ENCODE measurements around the gene SLC17A7.

The SLC17A7 gene

DNA sequence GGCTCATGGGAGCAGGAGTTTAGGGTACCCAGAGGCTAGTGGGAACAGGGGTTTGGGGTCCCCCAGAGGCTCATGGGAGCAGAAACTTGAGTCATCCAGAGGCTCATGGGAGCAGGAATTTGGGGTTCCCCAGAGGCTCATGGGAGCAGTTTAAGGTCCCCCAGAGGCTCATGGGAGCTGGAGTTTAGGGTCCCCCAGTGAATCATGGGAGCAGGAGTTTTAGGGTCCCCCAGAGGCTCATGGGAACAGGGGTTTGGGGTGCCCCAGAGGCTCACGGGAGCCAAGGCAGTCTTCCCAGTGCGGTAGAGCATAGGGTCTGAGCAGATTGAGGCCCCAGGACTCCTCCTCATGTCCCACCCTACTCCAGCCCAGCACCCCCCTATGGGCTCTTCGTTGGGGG, 24.0 kb upstream of the SLC17A7 start:
- TF ChIP-seq POLR2AphosphoS5 (IDR thresholded peaks at IDR 0.05; ENCODE audit: low read depth, low read length) = no peak
- TF ChIP-seq, protein P1, sequence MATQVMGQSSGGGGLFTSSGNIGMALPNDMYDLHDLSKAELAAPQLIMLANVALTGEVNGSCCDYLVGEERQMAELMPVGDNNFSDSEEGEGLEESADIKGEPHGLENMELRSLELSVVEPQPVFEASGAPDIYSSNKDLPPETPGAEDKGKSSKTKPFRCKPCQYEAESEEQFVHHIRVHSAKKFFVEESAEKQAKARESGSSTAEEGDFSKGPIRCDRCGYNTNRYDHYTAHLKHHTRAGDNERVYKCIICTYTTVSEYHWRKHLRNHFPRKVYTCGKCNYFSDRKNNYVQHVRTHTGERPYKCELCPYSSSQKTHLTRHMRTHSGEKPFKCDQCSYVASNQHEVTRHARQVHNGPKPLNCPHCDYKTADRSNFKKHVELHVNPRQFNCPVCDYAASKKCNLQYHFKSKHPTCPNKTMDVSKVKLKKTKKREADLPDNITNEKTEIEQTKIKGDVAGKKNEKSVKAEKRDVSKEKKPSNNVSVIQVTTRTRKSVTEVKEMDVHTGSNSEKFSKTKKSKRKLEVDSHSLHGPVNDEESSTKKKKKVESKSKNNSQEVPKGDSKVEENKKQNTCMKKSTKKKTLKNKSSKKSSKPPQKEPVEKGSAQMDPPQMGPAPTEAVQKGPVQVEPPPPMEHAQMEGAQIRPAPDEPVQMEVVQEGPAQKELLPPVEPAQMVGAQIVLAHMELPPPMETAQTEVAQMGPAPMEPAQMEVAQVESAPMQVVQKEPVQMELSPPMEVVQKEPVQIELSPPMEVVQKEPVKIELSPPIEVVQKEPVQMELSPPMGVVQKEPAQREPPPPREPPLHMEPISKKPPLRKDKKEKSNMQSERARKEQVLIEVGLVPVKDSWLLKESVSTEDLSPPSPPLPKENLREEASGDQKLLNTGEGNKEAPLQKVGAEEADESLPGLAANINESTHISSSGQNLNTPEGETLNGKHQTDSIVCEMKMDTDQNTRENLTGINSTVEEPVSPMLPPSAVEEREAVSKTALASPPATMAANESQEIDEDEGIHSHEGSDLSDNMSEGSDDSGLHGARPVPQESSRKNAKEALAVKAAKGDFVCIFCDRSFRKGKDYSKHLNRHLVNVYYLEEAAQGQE (IDR thresholded peaks at IDR 0.05; ENCODE audit: insufficient read depth in 1 of 2, low read depth in 2 of 2, low read length in 2 of 2) = no peak
- TF ChIP-seq SIN3A (IDR thresholded peaks at IDR 0.05; ENCODE audit: borderline replicate concordance, insufficient read depth, low read length) = no peak
- no peak for TF ChIP-seq FOXP2 (optimal IDR thresholded peaks at IDR 0.05; ENCODE audit: borderline replicate concordance, extremely low read depth, extremely low read length, insufficient read depth)
- TF ChIP-seq TAF1 (IDR thresholded peaks at IDR 0.05; ENCODE audit: borderline replicate concordance, insufficient read depth, low read length) = no peak

DNA sequence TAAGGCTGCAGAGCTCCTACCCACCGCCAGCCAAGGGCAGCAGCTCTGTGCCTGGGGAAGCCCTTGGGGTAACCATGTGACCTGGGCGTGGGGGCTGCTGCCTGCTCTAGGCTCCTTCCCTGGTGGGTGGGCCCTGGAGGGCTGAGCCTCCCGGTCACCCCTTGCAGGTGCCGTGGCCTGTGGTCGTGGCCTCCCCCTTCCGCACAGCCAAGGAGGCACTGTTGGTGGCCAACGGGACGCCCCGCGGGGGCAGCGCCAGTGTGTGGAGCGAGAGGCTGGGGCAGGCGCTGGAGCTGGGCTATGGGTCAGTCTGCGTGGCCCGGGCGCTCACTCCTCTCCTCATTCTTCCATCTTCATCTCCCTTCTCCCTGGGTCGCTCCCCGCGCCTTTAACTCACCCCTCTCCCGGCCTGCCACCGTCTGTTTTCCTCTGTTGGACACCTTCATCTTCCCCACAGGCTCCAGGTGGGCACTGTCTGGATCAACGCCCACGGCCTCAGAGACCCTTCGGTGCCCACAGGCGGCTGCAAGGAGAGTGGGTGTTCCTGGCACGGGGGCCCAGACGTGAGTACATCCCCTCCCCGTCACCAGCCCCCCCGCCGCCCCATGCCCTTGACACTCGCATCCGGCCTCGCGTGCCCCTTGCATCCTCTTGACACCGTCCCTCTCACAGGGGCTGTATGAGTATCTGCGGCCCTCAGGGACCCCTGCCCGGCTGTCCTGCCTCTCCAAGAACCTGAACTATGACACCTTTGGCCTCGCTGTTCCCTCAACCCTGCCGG, 22.8 kb upstream of the SLC17A7 start:
- TF ChIP-seq TAF1 (IDR thresholded peaks at IDR 0.05; ENCODE audit: borderline replicate concordance, insufficient read depth, low read length) (no peak), SIN3A (IDR thresholded peaks at IDR 0.05; ENCODE audit: borderline replicate concordance, insufficient read depth, low read length) (no peak), POLR2AphosphoS5 (IDR thresholded peaks at IDR 0.05; ENCODE audit: low read depth, low read length) (no peak), FOXP2 (optimal IDR thresholded peaks at IDR 0.05; ENCODE audit: borderline replicate concordance, extremely low read depth, extremely low read length, insufficient read depth) (no peak)
- TF ChIP-seq, protein P1 (IDR thresholded peaks at IDR 0.05; ENCODE audit: insufficient read depth in 1 of 2, low read depth in 2 of 2, low read length in 2 of 2) = no peak

DNA sequence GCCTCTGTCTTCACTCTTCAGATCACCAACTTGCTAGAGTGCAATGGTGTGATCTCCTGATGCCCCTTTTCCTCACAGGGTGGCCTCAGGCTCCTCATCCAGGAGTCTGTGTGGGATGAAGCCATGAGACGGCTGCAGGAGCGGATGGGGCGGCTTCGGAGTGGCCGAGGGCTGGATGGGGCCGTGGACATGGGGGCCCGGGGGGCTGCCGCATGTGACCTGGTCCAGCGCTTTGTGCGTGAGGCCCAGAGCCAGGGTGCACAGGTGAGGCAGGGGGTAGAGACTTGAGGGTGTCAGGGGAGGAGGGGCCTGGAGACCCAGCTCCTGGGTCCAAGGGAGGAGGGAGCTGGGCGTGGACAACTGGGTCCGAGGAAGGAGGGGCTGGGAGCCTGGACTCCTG, 21.2 kb upstream of the SLC17A7 start:
- TF ChIP-seq TAF1 (IDR thresholded peaks at IDR 0.05; ENCODE audit: borderline replicate concordance, insufficient read depth, low read length) = no peak
- TF ChIP-seq POLR2AphosphoS5 (IDR thresholded peaks at IDR 0.05; ENCODE audit: low read depth, low read length) = no peak

DNA sequence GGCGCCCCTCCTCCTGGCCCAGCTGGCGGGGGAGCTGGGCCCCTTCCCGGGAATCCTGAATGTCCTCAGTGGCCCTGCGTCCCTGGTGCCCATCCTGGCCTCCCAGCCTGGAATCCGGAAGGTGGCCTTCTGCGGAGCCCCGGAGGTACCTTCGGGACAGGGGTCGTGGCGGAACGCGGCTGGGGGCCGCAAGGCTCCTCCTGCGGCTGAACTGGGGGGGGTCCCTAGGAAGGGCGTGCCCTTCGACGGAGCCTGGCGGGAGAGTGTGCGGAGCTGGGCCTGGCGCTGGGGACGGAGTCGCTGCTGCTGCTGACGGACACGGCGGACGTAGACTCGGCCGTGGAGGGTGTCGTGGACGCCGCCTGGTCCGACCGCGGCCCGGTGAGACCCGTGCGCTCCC, 20.3 kb upstream of the SLC17A7 start:
- TF ChIP-seq, protein P1 (IDR thresholded peaks at IDR 0.05; ENCODE audit: insufficient read depth in 1 of 2, low read depth in 2 of 2, low read length in 2 of 2) = no peak
- TF ChIP-seq SIN3A (IDR thresholded peaks at IDR 0.05; ENCODE audit: borderline replicate concordance, insufficient read depth, low read length) (no peak), POLR2AphosphoS5 (IDR thresholded peaks at IDR 0.05; ENCODE audit: low read depth, low read length) (no peak), TAF1 (IDR thresholded peaks at IDR 0.05; ENCODE audit: borderline replicate concordance, insufficient read depth, low read length) (no peak), FOXP2 (optimal IDR thresholded peaks at IDR 0.05; ENCODE audit: borderline replicate concordance, extremely low read depth, extremely low read length, insufficient read depth) (no peak)

DNA sequence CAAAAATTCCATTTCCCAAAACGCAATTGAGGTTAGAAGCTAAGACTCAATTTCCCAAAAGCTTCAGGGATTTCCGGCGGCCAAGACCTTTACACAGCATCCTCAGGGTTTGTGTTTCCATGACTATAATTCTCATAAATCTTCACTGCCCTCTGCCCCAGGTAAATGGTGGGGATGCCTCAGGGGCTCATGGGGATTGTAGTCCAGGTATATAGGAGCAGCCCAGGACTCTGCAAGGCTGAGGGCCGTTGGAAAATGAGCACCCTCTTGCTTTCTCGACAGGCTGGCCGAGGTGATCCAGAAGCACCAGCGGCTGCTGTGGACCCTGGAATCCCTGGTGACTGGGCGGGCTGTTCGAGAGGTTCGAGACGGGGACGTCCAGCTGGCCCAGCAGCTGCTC, 18.1 kb upstream of the SLC17A7 start:
- no peak for TF ChIP-seq POLR2AphosphoS5 (IDR thresholded peaks at IDR 0.05; ENCODE audit: low read depth, low read length)
- TF ChIP-seq TAF1 (IDR thresholded peaks at IDR 0.05; ENCODE audit: borderline replicate concordance, insufficient read depth, low read length) = no peak
- no peak for TF ChIP-seq SIN3A (IDR thresholded peaks at IDR 0.05; ENCODE audit: borderline replicate concordance, insufficient read depth, low read length)
- TF ChIP-seq FOXP2 (optimal IDR thresholded peaks at IDR 0.05; ENCODE audit: borderline replicate concordance, extremely low read depth, extremely low read length, insufficient read depth) = no peak
- TF ChIP-seq, protein P1 (IDR thresholded peaks at IDR 0.05; ENCODE audit: insufficient read depth in 1 of 2, low read depth in 2 of 2, low read length in 2 of 2) = no peak

All from PFSK-1 (cell line).